ENCODE measurements around the gene MRS2.

DNA sequence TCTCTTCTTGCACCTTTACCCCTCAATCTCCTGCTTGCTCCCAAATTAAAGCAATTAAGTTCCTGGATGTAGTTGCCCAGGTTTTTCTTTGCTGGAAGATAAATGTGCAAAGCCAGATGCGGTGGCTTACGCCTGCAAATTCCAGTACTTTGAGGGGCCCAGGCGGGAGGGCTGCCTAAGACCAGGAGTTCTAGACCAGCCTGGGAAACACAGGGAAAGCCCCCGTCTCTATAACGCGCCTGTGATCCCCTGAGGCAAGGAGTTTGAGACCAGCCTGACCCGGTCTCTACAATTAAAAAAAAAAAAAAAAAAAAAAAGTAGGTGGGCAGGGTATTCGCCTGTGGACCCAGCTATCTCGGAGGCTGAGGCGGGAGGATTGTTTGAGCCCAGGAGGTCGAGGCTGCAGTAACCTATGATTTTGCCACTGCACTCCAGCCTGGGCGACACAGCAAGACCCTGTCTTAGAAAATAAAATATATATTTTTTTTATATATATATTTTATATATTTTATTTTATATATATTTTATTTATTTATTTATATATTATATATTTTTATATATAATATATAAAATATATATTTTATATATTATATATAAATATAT is 44.4 kb upstream of the MRS2 start:
- TF ChIP-seq, protein P1, sequence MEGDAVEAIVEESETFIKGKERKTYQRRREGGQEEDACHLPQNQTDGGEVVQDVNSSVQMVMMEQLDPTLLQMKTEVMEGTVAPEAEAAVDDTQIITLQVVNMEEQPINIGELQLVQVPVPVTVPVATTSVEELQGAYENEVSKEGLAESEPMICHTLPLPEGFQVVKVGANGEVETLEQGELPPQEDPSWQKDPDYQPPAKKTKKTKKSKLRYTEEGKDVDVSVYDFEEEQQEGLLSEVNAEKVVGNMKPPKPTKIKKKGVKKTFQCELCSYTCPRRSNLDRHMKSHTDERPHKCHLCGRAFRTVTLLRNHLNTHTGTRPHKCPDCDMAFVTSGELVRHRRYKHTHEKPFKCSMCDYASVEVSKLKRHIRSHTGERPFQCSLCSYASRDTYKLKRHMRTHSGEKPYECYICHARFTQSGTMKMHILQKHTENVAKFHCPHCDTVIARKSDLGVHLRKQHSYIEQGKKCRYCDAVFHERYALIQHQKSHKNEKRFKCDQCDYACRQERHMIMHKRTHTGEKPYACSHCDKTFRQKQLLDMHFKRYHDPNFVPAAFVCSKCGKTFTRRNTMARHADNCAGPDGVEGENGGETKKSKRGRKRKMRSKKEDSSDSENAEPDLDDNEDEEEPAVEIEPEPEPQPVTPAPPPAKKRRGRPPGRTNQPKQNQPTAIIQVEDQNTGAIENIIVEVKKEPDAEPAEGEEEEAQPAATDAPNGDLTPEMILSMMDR (IDR thresholded peaks at IDR 0.05): no peak
- no peak for TF ChIP-seq SIN3A (IDR thresholded peaks at IDR 0.05; ENCODE audit: borderline replicate concordance, insufficient read depth, low read depth, low read length)
